Measurements from ENCODE around the gene NID1.
"Not testable (repeated sequence)": the region's sequence is repeated elsewhere in the genome, so short reads cannot be mapped to it uniquely, and the experiment has no call there.

NID1 gene

DNA sequence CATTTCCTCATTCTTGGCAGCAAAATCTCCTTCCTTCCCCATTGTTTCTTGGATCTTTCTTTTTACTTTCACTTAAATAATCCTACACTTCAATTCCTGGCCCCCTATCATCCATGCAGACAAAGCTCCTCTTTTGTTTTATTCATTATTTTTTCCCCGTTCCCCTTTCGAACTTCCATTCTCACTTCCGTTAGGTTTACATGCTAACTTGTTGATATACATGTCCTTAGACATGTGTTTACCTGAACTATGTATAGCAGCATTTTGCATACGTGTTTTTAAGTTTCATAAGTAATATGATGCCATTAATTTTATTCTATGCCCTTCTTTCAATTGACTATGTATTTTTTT is 131.1 kb downstream of the NID1 start:
- DNase-seq = no peak

DNA sequence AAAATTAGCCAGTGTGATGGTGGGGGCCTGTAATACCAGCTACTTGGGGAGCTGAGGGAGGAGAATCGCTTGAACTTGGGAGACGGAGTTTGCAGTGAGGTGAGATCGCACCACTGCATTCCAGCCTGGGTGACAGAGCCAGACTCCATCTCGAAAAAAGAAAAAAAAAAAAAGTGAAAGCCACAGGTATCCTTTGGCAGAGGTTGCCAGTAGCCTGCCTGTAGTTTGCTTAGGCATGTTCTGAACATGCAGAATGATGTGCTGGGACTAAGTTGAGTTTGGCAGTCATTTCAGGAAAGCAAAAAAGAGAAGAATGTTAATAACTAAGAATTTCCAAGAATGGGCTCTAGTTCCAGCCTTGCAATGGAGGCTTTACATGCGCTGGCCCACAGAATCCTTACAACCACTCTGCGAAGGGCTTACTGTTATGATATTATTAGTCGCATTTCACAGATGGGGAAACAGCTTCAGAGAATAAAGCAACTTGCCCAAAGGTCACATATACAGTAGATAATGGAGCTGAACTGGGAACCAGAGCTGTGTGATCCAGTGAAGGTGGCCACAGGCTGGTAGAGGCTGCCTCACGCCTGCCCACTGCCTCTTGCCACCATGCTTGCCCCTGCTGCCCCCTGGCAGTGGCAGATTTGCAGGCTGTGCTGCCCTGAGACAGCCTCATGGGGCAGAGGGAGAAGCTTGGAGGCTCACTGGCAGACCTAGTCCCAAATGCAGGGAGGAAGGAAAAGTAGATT is 131.7 kb downstream of the NID1 start:
- DNase-seq = no peak

DNA sequence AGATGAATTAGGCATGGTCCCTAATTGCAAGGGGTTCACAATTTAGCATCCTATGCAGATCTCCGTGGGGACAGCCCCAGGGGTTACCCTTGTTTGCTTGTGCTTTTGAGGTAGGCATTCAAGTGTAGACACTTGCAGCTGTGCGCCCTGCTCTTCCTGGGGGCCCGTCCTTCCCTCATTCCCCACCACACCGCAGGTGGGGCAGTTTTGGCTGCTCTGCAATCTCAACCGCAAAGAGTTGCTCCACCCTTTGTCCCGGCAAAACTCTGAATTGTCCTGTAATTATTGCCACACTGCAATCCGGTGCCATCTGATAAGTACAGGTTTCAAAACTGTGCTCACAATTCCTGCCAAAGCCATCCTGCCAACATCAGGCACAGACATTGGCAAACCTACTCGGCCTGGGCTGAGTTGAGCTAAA is 132.8 kb downstream of the NID1 start:
- DNase-seq = no peak

DNA sequence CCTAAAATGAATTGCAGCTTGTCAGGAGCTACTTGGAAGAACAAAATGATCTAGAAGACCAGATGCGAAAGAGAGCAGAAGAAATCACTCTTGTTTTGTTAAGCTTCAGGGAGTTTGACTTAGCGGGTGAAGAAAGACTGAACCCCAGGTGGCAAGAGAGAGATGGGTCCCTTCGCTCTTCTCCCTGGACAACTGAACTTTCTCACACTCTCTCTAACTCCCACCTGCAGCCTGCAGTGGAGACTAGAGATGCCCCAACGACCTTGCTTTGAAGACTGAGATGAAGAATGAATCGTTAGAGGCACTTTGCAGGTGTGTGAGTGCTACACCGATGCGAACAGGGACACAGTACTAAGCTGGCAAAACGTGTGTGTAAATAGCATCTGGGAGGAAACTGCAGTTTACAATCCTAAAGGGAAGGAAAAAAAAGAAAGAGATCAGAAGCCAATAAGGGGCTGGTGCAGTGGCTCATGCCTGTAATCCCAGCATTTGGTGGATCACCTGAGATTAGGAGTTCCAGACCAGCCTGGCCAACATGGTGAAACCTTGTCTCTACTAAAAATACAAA is 133.6 kb downstream of the NID1 start:
- DNase-seq = no peak

DNA sequence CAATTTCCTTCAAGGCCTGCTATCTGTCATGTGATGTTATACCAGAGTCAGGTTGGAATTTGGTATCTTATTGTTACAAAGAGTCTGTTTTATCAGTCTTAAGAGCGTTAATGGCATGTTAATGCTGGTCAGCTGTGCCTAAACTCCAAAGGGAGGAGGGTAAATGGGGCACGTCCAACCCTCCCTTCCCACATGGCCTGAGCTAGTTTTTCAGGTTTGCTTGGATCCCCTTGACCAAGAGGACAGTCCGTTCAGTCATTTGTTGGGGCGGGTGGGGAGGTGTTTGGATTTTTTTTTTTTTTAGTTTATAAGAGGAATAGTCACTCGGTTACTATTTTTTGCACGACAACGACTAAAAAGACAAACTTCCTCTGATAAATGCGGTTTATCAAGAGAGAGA is 134.3 kb downstream of the NID1 start:
- DNase-seq = no peak

DNA sequence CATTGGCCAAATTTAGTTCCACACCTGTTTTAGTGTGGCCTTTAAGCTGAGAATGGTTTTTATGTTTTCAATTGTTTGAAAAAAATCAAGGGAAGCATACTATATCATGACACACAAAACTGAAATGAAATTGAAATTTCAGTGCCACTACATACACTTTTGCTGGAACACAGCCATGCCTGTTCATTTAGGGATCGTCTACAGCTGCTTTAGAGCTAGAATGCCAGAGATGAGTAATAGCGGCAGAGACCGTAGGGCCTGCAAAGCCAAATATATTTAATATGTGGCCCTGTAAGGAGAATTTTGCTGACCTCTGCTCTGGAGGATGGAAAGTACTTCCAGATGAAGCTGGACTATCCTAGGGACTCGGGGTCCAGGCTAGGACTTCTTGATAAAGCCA is 135.7 kb downstream of the NID1 start:
- DNase-seq = no peak

DNA sequence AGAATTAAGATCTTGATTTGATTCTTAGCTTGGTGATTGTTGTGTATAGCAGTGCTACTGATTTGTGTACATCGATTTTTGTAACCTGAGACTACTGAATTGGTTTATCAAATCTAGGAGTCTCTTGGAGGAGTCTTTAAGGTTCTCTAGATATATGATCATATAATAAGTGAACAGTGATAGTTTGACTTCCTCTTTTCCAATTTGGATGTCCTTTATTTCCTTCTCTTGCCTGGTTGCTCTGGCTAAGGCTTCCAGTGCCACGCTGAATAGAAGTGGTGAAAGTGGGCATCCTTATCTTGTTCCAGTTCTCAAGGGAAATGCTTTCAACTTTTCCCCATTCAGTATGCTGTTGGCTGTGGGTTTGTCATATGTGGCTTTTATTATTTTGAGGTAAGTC is 136.7 kb downstream of the NID1 start:
- DNase-seq = no peak

DNA sequence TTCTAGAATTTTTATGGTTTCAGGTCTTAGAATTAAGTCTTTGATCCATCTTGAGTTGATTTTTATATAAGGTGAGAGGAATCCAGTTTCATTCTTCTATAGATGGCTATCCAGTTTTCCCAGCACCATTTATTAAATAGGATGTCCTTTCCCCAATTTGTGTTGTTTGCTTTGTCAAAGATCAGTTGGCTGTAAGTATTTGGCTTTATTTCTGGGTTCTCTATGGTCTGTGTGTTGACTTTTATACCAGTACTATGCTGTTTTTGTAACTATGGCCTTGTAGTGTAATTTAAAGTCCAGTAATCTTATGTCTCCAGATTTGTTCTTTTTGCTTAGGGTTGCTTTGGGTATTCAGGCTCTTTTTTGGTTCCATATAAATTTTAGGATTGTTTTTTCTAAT is 137.3 kb downstream of the NID1 start:
- DNase-seq = not testable (repeated sequence)

Data from fibroblast of skin of abdomen (primary cell).